CD1c-positive myeloid dendritic cell (primary cell): ENCODE data around the gene INPP4A.
A peak's percentile ranks its signal among the peaks of the same experiment; 100 is the strongest.

Source experiments
- DNase-seq: peaks from one replicate; pipeline ENCODE4 v3.0.0-alpha.2; 2016; ENCODE audit errors: extremely low spot score

INPP4A gene

DNA sequence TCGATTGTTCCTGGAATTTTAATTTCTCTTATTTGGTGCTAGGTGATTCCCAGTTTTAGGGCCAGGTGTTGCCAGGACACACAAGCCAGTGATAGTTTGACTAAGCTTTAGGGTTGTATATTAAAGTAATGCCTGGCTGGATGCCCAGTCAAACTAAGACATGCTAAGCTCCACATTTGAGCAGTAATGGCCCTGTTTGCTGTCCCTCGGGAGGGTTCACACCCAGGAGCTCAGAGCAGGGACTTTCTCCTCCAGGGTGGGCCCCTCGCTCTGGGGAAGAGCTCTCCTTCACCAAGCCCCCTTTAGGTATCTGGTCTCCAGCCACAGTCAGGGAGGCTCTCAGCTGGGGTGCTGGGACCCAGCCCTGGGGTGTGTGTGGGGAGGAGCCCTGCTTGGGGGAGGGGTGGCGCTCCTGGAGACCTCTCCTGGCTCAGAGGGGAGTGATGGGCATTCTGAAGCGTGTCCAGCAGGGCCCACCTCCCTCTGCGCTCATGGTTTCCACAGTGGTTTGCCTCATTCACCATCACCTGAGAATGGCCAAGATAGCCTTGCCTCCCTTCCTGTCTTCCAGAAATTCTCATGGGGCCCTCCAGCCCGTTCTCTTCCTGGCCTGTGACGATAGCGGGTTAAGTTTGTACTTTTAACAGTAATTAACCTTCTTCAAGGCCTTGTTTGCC, 31.7 kb downstream of the INPP4A start:
- no peak for DNase-seq

DNA sequence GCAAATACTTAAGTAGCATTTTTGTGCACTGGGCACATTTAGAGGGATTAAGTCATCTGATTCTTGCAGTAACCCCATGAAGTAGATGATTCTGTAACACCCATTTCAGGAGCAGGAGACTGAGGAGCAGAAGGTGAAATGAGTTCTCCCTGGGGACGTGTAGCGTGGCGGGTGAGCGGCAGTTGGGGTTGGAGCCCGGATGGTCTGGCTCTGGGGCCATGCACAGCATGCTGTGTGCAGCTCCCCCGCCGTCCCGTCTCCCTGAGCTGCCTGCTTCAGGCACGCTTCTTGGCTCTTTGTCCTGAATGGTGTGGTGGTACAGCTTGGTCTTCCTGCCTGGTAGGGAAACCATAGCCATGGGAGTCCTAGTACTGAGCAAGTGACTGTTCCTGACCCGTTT, 32.4 kb downstream of the INPP4A start:
- no peak for DNase-seq

DNA sequence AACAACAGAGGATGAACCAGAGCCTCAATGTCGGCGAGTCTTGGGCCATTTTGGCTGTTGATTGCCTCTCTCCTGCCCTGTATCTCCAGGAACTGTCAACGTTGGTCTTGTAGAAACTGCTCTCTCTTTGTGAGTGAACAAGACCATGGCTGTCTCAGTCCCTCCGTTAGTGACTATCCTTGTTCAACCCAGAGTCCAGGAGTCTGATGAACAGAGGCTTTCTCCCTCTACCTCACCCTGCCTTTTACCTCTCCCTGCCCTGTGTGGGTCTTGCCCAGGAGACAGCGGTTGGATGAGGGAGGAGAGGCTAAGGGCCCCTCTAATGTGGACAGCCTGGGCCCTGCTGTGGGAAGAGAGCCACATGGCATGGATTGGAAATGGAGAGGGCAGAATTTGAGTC, 32.8 kb downstream of the INPP4A start:
- no peak for DNase-seq

DNA sequence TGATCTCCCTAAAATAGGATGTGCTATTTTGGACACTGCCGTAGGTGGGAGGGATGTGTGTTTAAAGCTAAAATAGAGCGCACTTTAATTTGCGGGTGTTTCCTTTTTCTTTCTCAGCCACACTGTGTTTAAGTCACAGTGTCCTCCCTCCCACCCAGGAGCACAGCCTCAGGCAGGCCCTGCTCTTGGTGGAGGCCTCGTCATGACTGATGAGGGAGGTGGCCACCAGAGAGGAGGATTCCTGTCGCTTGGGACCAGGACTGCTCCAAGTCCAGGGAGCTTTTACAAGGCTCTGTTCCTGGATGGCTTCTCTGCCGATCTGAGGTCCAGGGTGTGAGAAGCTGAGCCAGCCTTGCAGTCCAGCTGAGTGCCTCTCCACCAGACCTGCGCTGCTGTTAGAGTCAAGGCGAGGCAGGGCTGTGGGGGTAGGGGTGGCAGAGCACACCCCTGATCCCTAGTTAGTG, 33.5 kb downstream of the INPP4A start:
- peak; percentile 62 for DNase-seq

DNA sequence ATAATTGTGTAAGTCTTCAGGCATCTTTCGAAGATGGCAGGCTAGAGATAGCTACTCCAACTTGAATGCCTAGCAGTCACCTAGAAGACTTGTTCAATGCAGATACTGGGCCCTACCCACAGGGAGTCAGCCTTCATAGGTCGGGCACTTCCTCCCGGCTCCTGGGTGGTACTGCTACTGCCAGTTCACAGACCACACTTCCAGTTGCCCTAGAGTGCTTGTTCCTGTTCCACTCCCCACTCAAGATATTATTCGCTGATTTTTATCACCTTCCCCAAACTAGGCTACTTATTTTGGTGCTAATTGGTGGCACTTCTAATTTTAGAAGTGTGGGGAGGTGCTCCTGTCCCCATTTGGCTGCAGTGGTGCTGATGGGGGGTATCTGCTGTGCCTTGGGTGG, 34.2 kb downstream of the INPP4A start:
- DNase-seq = peak; percentile 54

DNA sequence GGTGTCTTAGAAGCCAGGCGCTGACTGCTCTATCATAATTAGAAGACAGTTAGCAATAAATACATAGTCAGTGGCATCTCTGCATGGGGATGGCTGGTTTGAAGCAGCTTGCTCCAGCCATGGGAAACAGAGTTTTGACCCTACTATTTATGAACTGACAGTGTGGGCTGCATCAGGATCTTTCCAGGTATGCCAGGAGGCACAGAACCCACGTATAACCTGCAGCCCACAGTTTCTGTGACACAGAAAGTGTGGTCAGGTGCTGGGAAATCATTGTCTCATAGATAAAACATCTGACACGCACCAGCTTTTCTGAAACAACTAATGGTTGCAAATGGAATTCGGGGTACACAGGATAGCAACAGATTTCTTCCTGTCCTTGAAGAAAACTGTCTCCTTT, 34.7 kb downstream of the INPP4A start:
- no peak for DNase-seq

DNA sequence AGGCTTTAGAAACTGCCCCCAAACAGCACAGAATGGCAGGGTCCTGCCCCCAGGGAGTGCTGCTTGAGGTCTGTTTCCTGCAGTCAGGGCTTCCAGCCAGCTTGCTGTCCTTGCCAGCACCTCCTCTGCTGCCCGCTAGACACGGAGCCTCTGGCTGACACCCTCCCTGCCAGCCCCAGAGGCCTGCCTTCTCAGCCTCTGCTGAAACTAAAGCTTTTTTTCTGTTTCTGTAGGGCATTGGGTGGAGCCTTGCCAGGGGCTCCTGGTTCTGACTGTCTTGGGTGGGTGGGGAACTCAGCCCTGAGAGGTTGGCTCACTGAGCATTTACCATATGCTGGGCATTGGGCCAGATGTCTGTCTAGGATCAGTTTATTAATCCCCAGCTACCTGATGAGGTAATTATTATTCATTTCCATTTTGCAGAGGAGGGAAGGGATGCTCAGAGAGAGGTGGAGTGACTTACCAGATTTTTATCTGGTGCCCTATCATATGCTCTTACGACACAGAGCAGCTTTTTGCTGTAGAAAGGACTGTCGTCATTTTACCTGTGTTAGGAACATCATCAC, 35.4 kb downstream of the INPP4A start:
- no peak for DNase-seq

DNA sequence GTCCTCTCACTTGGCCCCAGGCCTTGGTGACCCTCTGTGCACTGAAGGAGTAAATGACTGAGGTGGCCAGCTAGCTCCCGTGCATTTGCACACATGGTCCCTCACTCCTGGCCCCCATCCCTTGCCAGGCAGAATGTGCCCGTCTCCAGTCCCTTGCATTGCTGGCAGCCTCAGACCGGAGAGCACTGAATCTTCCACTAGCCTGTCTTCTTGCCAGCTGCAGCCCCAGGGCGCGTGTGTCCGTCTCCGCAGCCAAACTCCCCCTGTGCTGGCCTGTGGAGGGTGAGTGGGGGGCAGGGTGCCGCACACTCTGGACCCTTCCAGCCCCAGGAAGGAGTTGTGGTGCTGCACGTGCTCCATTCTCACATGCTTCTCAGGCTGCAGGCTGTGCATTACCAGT, 35.9 kb downstream of the INPP4A start:
- DNase-seq = no peak

DNA sequence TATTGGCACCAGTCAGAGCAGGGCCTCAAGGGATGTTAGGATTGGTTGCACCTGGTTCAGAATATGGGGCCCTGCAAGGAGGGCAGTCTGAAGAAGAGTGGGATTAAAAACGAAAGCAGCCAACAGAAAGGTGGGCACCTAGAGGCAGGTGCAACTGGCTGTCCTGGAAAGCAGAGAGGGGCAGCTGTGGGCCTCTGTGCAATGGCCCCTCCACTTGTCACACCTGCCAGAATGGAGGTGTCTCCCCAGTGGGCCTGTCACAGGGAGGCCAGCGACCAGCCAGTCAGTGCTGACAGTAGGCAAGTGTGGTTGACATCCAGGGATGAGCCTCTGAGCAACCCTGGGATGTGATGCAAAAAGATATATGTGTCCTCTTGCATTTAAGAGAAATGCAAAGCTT, 37.7 kb downstream of the INPP4A start:
- no peak for DNase-seq

DNA sequence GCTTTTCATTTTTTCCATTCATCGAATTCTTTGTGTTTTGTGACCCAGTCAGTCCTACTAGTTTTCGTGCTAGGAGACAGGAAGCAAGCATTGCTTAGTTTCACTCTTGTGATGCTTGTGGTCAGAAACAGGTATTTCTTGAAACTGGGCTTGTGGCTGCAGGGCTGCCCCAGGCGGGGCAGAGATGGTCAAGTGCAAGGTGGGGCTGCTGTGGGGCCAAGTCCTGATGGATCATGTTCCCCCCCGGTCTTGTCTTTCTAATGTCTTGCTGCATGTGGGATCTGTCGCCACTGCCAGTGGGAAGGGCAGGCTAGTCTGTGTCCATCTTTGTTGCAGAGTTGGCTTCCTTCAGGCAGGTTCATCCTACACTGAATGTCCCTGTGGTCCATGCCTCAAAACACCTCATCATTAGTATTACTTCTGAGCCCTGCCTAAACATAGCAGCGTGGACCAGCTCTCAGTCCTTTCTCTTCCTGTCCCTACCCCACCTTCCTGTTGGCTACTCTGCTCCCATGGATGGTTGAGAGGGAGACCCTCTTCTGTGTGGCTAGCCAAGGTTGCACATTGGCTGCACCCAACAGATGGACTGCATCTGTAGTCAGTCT, 38.7 kb downstream of the INPP4A start:
- DNase-seq = no peak

DNA sequence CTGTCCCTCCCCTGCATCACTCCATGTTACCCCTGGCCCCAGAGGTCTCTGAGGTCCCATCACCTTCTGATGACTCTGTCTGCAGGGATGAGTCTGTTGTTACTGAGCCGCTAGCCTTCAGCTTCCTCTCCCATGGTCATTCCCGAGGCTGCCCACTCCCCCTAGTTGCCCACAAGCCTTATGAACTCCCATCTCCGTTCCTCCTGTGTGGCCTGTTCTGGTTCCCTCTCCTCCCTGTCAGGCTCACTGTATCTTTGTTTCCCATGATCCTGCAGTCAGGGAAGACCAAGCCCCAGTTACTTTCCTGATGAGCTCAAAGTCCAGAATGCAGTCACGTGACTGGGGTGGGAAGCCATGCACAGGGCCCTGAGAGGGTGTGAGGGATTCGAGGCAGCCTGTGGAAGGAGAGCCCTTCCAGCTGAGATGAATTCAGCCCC, 39.5 kb downstream of the INPP4A start:
- DNase-seq = no peak

DNA sequence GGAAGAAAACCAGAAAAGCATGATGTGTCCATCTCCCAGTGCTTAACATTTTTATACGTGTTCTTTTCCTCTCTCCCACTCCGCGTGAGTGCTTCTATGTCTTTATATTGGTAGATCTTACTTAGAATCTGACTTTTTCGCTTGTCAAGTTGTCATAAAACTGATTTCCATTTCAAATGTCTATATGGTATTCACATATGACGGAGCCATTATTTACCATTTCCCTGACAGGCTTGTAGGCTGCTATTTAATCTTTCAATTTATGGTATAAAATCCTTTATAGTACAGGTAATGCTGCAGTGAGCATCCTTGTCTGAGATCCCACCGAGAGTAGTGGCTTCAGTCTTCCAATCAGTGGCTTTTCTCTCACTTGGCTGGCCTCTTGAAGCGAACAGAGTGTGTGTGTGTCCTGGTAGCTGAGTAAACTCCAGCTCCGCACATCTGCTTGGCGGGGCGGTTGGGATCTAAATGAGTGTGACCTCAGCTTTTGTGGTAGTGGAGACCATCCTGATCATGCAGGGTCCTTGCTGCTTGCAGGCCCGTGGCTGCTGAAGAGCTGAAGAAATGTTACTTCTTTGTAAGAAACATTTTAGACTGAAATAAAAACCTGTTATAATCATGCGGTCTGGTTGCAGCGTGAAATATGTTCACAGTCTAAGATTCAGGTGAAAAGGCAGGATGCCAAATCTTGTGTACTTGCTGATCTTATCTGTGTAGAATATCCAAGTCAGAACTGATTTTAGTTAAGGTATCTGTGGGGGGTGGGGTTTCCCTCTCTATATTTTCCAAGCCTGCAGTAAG, 40.2 kb downstream of the INPP4A start:
- DNase-seq = no peak

DNA sequence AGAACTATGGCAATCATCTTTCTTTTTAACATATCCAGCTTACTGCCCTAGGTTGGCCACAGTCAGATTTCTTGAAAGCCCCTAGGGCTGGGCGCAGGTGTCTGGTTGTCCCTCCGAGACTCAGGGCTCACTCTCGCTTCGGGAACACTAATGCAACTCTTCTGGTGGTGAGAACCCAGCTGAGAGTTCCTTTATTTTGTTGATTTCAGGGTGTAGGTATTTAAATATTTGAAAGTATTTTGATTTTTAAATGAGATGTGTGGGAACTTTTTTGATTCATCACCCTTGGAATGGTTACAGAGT, 40.7 kb downstream of the INPP4A start:
- DNase-seq = no peak

DNA sequence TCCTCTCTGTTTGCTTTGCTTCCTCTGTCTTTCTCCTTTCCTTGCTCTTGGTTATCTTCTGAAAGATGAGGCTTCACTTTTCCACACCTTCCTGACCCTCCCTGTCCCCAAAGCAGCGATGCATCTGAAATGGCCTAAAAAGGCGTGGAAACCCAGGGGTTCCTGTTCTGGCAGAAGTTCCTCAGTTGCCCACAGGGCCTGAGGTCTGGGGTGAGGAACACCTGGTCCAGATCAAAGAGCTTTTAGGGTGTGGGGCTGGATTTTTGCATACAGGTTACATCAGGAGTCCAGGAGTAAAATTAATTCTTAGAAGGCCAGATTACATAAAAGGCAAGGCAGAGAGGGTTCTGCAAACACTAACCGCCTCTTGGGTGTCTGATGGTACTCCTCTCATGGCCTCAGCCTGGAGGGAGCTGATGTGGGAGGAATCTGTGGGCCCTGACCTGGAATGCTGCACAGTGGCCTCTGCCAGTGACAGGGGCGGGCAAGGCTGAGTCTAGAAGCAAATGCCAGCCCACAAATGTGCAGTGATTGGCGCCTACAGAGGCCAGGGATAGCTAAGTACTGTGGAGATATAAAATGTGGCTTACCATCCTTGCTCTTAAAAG, 41.8 kb downstream of the INPP4A start:
- no peak for DNase-seq

DNA sequence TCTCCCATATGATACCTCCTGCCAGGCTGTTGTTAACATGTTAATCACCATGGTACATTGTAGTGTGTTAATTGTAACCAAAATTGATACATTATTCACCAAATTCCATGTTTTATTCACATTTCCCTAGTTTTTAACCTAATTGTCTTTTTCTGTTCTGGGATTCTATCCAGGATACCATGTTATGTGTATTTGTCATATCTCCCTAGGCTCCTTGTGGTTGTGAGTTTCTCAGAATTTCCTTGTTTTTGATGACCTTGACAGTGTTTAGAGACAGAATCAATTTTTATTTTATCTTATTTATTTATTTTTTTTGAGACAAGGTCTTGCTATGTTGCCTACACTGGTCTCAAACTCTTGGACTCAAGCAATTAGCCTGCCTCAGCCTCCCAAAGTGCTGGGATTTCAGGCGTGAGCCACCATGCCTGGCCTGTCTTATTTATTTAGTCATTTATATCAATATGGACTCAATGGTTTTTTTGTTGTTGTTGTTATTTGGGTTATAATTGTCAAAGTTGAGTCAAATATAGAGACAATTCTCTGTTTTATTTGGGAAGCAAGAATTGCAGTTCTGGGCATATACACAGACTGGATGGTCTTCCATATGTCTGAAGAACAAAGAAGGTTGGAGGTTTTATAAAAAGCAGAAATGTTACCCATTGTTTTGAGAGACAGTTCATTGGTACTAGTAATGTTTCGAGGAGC, 42.6 kb downstream of the INPP4A start:
- no peak for DNase-seq

DNA sequence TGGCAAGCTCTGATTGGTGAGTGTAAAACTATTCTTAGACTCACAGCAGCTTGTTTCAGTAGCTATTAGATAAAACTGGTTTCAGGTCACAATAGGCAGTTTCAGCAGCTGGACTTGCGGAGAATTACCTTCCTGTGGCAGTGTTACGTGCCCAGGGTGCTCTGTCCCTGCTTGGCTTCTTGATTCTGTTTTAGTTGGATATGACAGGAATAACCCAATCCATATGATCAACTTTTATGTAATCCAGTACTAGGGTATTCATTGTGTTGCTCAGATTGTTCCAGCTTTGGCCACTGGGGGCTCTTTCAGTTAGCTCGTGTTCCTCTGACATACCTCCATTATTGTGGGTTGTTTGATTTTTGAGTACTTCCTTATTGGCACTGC, 43.1 kb downstream of the INPP4A start:
- DNase-seq = peak; percentile 68

DNA sequence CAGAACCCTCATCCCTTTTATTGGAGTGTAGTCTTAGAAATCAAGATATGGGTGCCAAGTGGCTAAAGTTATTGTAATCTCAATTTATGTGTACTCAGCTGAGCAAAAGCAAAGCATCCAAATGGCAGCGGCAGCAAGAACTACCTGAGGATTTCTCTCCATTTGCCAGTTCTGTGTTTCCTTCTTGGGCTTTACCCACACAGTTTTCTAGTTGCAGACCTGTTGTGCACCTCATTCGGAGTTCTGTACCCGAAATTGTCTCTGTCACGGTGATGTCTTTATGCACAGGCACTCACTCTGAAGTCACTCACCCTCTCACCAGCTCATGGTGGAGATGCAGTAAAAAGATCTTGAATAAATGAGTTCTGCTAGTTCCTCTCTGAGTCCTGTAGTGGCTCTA, 43.6 kb downstream of the INPP4A start:
- DNase-seq = no peak

DNA sequence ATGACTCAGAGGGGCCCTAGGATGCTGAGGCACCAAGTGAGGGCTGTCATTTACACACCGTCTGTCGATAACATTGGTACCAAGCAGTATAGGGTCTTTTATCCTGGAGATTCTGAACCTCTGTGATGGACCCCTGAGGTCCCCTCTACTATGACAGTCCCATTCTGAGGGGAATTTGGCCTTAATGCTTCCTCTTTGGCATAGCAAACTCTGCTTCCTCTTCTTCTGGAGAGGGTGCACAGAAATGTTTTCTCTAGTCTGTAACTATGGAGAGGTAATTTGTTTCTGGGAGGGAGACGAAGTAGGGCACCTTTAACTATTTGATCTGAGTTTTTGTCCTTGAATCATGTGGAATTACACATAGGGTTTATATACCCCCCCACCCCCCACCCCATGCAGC, 44.8 kb downstream of the INPP4A start:
- peak; percentile 40 for DNase-seq

DNA sequence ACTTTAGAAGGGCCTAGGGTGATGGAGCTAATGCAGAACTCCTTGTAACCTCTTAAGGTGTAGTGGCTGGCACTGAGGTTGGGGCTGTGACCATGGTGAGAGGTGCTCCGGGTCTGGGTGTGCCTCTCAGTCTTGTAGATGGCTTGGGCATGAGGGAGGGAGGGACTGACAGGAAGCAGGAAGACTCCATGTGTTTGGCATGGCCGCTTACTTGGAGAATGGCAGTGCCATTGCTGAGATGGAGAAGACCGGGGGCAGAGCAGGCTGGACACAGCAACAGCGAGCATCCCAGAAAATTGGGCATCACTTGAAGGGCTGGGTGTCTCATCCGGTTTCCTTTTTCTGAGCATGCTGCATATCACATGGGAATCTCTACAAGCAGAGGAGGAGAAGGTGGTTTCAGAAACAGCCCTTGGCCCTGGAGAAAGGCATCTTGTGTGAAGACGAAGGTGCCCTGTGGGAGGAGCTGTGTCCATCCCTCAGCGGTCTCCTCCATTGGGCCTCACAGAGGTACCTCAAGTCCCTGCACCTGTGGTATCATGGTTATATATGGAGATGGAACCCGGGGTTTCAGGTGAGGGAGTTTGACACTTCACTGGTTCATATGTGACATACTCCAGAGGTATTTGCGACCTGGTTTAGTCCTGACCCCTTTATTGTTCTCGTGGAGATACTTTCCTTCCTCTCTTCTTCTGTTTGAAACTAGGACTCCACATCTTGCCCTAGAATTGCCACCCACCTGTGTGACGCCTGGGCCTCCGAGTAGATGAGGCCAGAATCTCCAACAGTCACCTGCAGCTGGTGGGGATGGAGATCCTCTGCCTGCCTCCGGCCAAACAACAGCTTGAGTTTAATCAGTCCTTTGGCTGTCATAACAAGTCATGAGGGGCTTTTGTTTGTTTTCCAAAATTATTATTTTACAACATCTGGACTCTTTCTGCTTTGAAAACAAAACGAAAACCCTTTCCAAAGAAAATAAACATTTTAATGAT, 45.6 kb downstream of the INPP4A start:
- no peak for DNase-seq

DNA sequence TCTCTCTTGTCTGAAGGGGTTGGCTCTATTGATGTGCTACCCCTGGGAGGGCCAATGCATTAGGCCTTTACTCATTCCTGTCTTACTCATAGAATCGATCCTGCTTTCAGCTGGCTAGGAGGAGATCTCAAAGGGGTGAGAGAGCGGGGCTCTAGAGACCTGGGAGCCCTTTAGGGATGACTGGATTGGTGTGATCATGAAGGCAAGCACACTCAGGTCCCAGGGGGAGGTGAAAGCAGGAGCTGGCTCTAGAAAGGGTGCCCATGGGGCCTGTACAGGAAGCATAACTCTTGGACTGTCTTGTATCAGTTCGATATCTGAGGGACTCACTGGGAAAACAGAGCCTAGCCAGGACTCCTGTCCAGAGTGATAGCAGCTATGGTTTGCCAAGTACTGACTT, 47.8 kb downstream of the INPP4A start:
- no peak for DNase-seq

DNA sequence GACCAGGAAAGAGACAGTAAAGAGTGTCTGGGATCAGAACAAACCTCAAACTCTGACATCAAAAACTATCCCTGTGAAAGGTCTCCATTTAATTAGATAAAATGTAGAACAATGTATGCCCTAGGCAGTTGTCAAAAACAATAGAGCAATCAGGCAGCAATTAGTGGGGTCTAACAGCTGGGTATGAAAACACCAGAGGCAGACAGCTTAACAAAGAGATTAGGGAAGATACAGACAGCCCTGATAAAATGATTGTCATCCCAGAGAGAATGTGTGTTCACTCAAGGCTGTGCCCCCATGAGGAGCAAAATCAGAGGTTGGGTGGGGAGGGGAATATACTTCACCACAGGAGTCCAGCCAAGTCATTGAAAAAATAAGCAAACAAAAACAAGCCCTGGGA, 50.0 kb downstream of the INPP4A start:
- no peak for DNase-seq
